Naive thymus-derived CD4-positive, alpha-beta T cell (primary cell): ENCODE measurements around the gene SF3B5. TPM values are rescaled to one million over a fixed set of nuclear protein-coding genes. Genes with fewer than 3 reads are reported as not detected.
A peak's percentile ranks its signal among the peaks of the same experiment; 100 is the strongest.

Experiments
- ATAC-seq: fragments of 150-1000 bp; cut with Tn5 transposase; 2 replicates; pipeline ENCODE4 v1.10.0; 2021; ENCODE audit warnings: mild to moderate bottlenecking, moderate library complexity
- CTCF ChIA-PET: fragments of 350-600 bp; sonication (Branson Sonifier 250); formaldehyde crosslinking; loops from one replicate; lab custom pipeline; 2021; ENCODE audit warnings: antibody characterized with exemption; lab: Charles Lee
- POLR2A ChIA-PET: fragments of 350-600 bp; sonication (Branson Sonifier 250); formaldehyde crosslinking; loops from one replicate; lab custom pipeline; 2021; ENCODE audit warnings: antibody characterized with exemption, inconsistent platforms; lab: Charles Lee
- DNase-seq, 9 donors: peaks; one replicate each; pipeline versions ENCODE4 v3.0.0 to v3.0.0-alpha.2; 2020 to 2022; ENCODE audit warnings: mixed read lengths in 1 of 9
- H3K27ac ChIP-seq: one replicate; pipeline ENCODE4 v1.7.0; 2013; ENCODE audit warnings: mild to moderate bottlenecking, low read depth, low read length, moderate library complexity
- H3K27me3 ChIP-seq, 2 donors: one replicate each; pipeline ENCODE4 v1.7.0; 2013; ENCODE audit warnings: low read length in 2 of 2, mild to moderate bottlenecking in 2 of 2, moderate library complexity in 2 of 2; ENCODE audit not compliant: control insufficient read depth in 2 of 2, insufficient read depth in 2 of 2
- H3K36me3 ChIP-seq, 3 experiments: 1 replicate in 2 of 3; 2 replicates in 1 of 3; pipeline ENCODE4 v1.7.0; 2013; ENCODE audit warnings: low read length in 3 of 3, mild to moderate bottlenecking in 3 of 3, moderate library complexity in 1 of 3; ENCODE audit not compliant: insufficient read depth in 3 of 3, control insufficient read depth in 2 of 3
- H3K4me1 ChIP-seq, 2 donors: one replicate each; pipeline ENCODE4 v1.7.0; 2013; ENCODE audit warnings: low read length in 2 of 2, mild to moderate bottlenecking in 2 of 2, moderate library complexity in 1 of 2; ENCODE audit not compliant: control insufficient read depth in 2 of 2, insufficient read depth in 2 of 2
- H3K4me3 ChIP-seq: 2 replicates; pipeline ENCODE4 v1.7.0; 2013; ENCODE audit warnings: mild to moderate bottlenecking, low read length
- H3K9me3 ChIP-seq, 3 experiments: 1 replicate in 2 of 3; 2 replicates in 1 of 3; pipeline ENCODE4 v1.7.0; 2013; ENCODE audit warnings: low read length in 3 of 3; ENCODE audit not compliant: control insufficient read depth in 2 of 3
- H3K27ac Mint-ChIP-seq, 9 donors: one replicate each; pipeline ENCODE4 v1.8.0; 2020 to 2022; ENCODE audit warnings: mixed read lengths in 9 of 9, mild to moderate bottlenecking in 8 of 9, moderate library complexity in 5 of 9, inconsistent platforms in 2 of 9
- H3K27me3 Mint-ChIP-seq, 5 donors: one replicate each; pipeline ENCODE4 v1.8.0; 2021 to 2022; ENCODE audit warnings: mixed read lengths in 5 of 5, mild to moderate bottlenecking in 1 of 5
- H3K36me3 Mint-ChIP-seq, 5 donors: one replicate each; pipeline ENCODE4 v1.8.0; 2020 to 2022; ENCODE audit warnings: mixed read lengths in 5 of 5, mild to moderate bottlenecking in 3 of 5, inconsistent platforms in 1 of 5
- H3K4me1 Mint-ChIP-seq, 7 donors: one replicate each; pipeline ENCODE4 v1.8.0; 2020 to 2022; ENCODE audit warnings: mixed read lengths in 7 of 7, mild to moderate bottlenecking in 3 of 7, inconsistent platforms in 1 of 7
- H3K4me3 Mint-ChIP-seq, 10 donors: one replicate each; pipeline ENCODE4 v1.8.0; 2020 to 2022; ENCODE audit warnings: mild to moderate bottlenecking in 10 of 10, mixed read lengths in 10 of 10, moderate library complexity in 6 of 10, inconsistent platforms in 2 of 10
- H3K9me3 Mint-ChIP-seq, 11 donors: one replicate each; pipeline ENCODE4 v1.8.0; 2020 to 2022; ENCODE audit warnings: mixed read lengths in 11 of 11, mild to moderate bottlenecking in 4 of 11, inconsistent platforms in 1 of 11, moderate library complexity in 1 of 11
- intact Hi-C, 2 donors: fragments of 100-400 bp; cut with micrococcal nuclease; formaldehyde crosslinking; loops; one replicate each; pipeline ENCODE4 v1.15.1; 2023
- polyA plus RNA-seq, 2 donors: library from polyadenylated mRNA; unstranded; fragments of 300-500 nt; fragmentation: Illumina TruSeq; gene quantifications; one replicate each; pipeline ENCODE4 v1.2.3, GENCODE V29; 2021
- total RNA-seq, 6 experiments: library from RNA in 5 of 6; stranded (reverse) in 5 of 6; gene quantifications; 1 replicate in 5 of 6; 2 replicates in 1 of 6; pipeline ENCODE4 v1.2.3 and lab custom pipeline; 2021 to 2026

The SF3B5 gene
- total and polyA plus RNA-seq, 7 experiments from 2014 or later, result 89.2 to 444 (median 145) TPM

DNA sequence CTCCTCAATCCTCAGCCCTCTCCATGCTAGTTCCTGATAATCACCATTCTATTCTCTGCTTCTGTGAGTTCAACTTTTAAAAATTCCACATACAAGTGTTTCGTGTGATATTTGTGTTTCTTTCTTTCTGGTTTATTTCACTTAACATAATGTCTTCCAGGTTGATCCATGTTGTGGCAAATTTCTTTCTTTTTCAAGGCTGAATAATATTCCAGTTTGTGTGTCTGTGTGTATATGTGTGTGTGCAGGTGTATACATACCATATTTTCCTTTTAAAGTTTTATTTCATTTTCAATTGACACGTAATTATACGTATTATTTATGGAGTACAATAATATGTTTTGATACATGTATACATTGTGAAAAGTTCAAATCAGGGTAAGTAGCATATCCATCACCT is 19.8 kb upstream of the SF3B5 start:
- POLR2A ChIA-PET, result no interaction called here
- Histone ChIP-seq H3K9me3 (no peaks in the 10 kb centered on the region), H3K27me3 (no peaks in the 10 kb centered on the region), H3K4me3 (no peak overlapping the region), H3K36me3 (no peaks in the 10 kb centered on the region), H3K27ac (no peak overlapping the region), H3K4me1 (no peaks in the 10 kb centered on the region)
- CTCF ChIA-PET, result interaction anchor here (1.1 kb wide), 1 partner anchor 10 kb away, joined by 6 read pairs; no protein-coding TSS in a partner anchor
- Mint-ChIP-seq H3K9me3 (peaks cover 0 to 2% (median 0%) of the 10 kb centered on the region in 11 donors), H3K27me3 (peaks cover 0 to 7% (median 0%) of the 10 kb centered on the region in 5 donors), H3K36me3 (no peaks in the 10 kb centered on the region), H3K27ac (no peak overlapping the region), H3K4me1 (no peaks in the 10 kb centered on the region), H3K4me3 (no peak overlapping the region)
- intact Hi-C loops, result no loop called here
- DNase-seq (no peak), ATAC-seq (no peak)

GRCh38 chr6:144113366-144113765 is 18.0 kb upstream of the SF3B5 start:
- Mint-ChIP-seq H3K36me3 (no peaks in the 10 kb centered on the region), H3K27me3 (peaks cover 0 to 10% (median 0%) of the 10 kb centered on the region in 5 donors), H3K4me3 (no peak overlapping the region), H3K4me1 (no peaks in the 10 kb centered on the region), H3K9me3 (peaks cover 0 to 2% (median 0%) of the 10 kb centered on the region in 11 donors), H3K27ac (no peak overlapping the region)
- ATAC-seq, result no peak
- Histone ChIP-seq H3K9me3 (no peaks in the 10 kb centered on the region), H3K27ac (no peak overlapping the region), H3K4me1 (no peaks in the 10 kb centered on the region), H3K27me3 (no peaks in the 10 kb centered on the region), H3K36me3 (no peaks in the 10 kb centered on the region), H3K4me3 (no peak overlapping the region)
- no peak for DNase-seq
- ChIA-PET CTCF (no interaction called here), POLR2A (no interaction called here)
- intact Hi-C loops, result no loop called here

- no peak overlapping the region for H3K27ac ChIP-seq
- peaks cover 0 to 2% (median 0%) of the 10 kb centered on the region in 11 donors for H3K9me3 Mint-ChIP-seq
- ChIA-PET CTCF (no interaction called here), POLR2A (no interaction called here)
- no peaks in the 10 kb centered on the region for H3K9me3 ChIP-seq
- no peaks in the 10 kb centered on the region for H3K36me3 Mint-ChIP-seq
- H3K27me3 Mint-ChIP-seq, result peaks cover 0 to 9% (median 0%) of the 10 kb centered on the region in 5 donors
- no peaks in the 10 kb centered on the region for H3K36me3 ChIP-seq
- no peak overlapping the region for H3K4me3 ChIP-seq
- intact Hi-C loops, result no loop called here
- no peak overlapping the region for H3K4me3 Mint-ChIP-seq
- ATAC-seq (no peak), DNase-seq (no peak)
- H3K27ac Mint-ChIP-seq, result no peak overlapping the region
- H3K4me1 Mint-ChIP-seq, result peaks cover 0 to 5% (median 0%) of the 10 kb centered on the region in 7 donors
- no peaks in the 10 kb centered on the region for H3K4me1 ChIP-seq
- no peaks in the 10 kb centered on the region for H3K27me3 ChIP-seq
Measured at GRCh38 chr6:144110210-144110609, 14.8 kb upstream of the SF3B5 start.

GRCh38 chr6:144106206-144106605 is 10.8 kb upstream of the SF3B5 start:
- intact Hi-C loops, result loop anchor here (5.0 to 10.0 kb wide), 2 partner anchors 919 to 1526 kb away; no protein-coding TSS in a partner anchor
- CTCF ChIA-PET, result interaction anchor here (0.9 to 3.1 kb wide), 3 partner anchors 37 to 375 kb away, joined by 3 to 28 read pairs (median 9); no protein-coding TSS in a partner anchor
- no peak overlapping the region for H3K4me3 Mint-ChIP-seq

GRCh38 chr6:144104898-144105487 is 9.6 kb upstream of the SF3B5 start:
- Mint-ChIP-seq H3K4me3 (no peak overlapping the region), H3K36me3 (no peaks in the 10 kb centered on the region), H3K9me3 (no peaks in the 10 kb centered on the region), H3K27ac (peak overlapping the region in 1 of 9 donors; percentile 29), H3K27me3 (peaks cover 0 to 6% (median 0%) of the 10 kb centered on the region in 5 donors), H3K4me1 (peaks cover 0 to 7% (median 4%) of the 10 kb centered on the region in 7 donors)
- Histone ChIP-seq H3K27me3 (no peaks in the 10 kb centered on the region), H3K27ac (no peak overlapping the region), H3K36me3 (no peaks in the 10 kb centered on the region), H3K4me1 (no peaks in the 10 kb centered on the region), H3K9me3 (no peaks in the 10 kb centered on the region), H3K4me3 (no peak overlapping the region)
- intact Hi-C loops, result loop anchor here (1.0 to 10.0 kb wide), 9 partner anchors 45 to 1527 kb away; partner anchors contain the start of gene STX11 (in 2 of the 2)
- ChIA-PET POLR2A (interaction anchor here (1.0 to 1.1 kb wide), 2 partner anchors 119 to 377 kb away, joined by 3 to 4 read pairs; no protein-coding TSS in a partner anchor), CTCF (interaction anchor here (0.6 to 3.1 kb wide), 7 partner anchors 10 to 592 kb away, joined by 3 to 28 read pairs (median 5); no protein-coding TSS in a partner anchor)
- ATAC-seq (peak; percentile 88), DNase-seq (peak in 7 of 9 donors; percentile 30 to 67 (median 61))

More at GRCh38 chr6:144106206-144106605, 10.8 kb upstream of the SF3B5 start:
- H3K9me3 ChIP-seq, result no peaks in the 10 kb centered on the region
- Mint-ChIP-seq H3K36me3 (no peaks in the 10 kb centered on the region), H3K4me1 (peaks cover 0 to 7% (median 4%) of the 10 kb centered on the region in 7 donors), H3K9me3 (no peaks in the 10 kb centered on the region), H3K27ac (peak overlapping the region in 2 of 9 donors; percentile 16 to 78), H3K27me3 (peaks cover 0 to 7% (median 0%) of the 10 kb centered on the region in 5 donors)
- DNase-seq, result no peak
- no peaks in the 10 kb centered on the region for H3K27me3 ChIP-seq
- no peaks in the 10 kb centered on the region for H3K36me3 ChIP-seq
- ATAC-seq, result no peak
- POLR2A ChIA-PET, result interaction anchor here (0.8 kb wide), 1 partner anchor 112 kb away, joined by 3 read pairs; no protein-coding TSS in a partner anchor
- H3K4me3 ChIP-seq, result no peak overlapping the region
- H3K4me1 ChIP-seq, result no peaks in the 10 kb centered on the region
- no peak overlapping the region for H3K27ac ChIP-seq

DNA sequence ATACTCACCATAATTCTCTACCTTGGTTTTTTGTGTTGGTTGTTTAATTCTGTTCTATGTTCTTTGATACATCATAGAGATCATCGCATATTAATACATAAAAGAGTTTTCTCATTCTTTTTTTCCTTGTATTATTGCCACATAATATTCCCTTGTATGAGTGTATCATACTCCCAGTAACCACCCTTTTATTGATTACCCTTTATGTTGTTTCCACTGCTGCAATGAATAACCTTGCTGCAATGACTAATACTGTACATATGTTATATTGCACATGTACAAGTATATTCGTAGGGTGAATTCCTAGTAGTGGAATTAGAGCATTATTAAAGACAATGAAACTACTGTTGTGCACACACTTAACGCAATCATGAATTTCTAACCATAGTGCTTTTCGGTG is 9.1 kb upstream of the SF3B5 start:
- intact Hi-C loops, result loop anchor here (2.0 to 10.0 kb wide), 3 partner anchors 46 to 924 kb away; partner anchors contain the start of gene STX11 (in 1 of the 2)
- Mint-ChIP-seq H3K27me3 (peaks cover 0 to 6% (median 0%) of the 10 kb centered on the region in 5 donors), H3K27ac (no peak overlapping the region), H3K4me1 (peaks cover 0 to 7% (median 4%) of the 10 kb centered on the region in 7 donors), H3K36me3 (no peaks in the 10 kb centered on the region), H3K4me3 (no peak overlapping the region), H3K9me3 (no peaks in the 10 kb centered on the region)
- Histone ChIP-seq H3K9me3 (no peaks in the 10 kb centered on the region), H3K4me1 (no peaks in the 10 kb centered on the region), H3K4me3 (no peak overlapping the region), H3K27me3 (no peaks in the 10 kb centered on the region), H3K36me3 (no peaks in the 10 kb centered on the region), H3K27ac (no peak overlapping the region)
- ChIA-PET POLR2A (interaction anchor here (1.0 kb wide), 1 partner anchor 378 kb away, joined by 4 read pairs; no protein-coding TSS in a partner anchor), CTCF (interaction anchor here (1.0 to 3.1 kb wide), 5 partner anchors 114 to 591 kb away, joined by 3 to 28 read pairs (median 5); no protein-coding TSS in a partner anchor)
- ATAC-seq (no peak), DNase-seq (no peak)
